Superior temporal gyrus (tissue), 1 donor: ENCODE measurements around the gene SLC50A1.
A peak's percentile ranks its signal among the peaks of the same experiment; 100 is the strongest.
"Not testable (repeated sequence)": the region's sequence is repeated elsewhere in the genome, so short reads cannot be mapped to it uniquely, and the experiment has no call there.

Experiments
- DNase-seq: peaks from one replicate; pipeline ENCODE4 v3.0.0-alpha.2; 2016; ENCODE audit errors: extremely low spot score

SLC50A1 gene

GRCh38 chr1:155116113-155116764 is 19.4 kb upstream of the SLC50A1 start:
- DNase-seq: no peak

DNA sequence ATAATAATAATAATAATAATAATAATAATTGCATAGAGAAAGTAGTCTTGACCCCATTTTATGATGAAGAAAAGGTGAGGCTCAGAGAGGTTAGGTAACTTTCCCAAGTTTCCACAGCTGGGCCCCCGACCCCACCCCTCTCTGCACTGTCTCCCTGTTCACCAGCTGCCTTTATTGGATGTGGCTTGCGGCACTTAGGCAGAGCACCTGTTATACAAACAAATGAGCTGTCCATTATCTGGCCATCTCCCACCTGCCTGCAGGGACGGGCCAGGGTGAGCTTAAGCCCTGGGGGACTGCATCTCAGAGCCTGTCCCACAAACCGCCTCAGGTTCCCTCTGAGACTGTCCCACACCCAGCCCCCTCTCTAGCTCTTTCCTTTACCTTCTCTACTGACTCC is 18.0 kb upstream of the SLC50A1 start:
- DNase-seq: no peak

GRCh38 chr1:155118090-155118489 is 17.6 kb upstream of the SLC50A1 start:
- DNase-seq: not testable (repeated sequence)

DNA sequence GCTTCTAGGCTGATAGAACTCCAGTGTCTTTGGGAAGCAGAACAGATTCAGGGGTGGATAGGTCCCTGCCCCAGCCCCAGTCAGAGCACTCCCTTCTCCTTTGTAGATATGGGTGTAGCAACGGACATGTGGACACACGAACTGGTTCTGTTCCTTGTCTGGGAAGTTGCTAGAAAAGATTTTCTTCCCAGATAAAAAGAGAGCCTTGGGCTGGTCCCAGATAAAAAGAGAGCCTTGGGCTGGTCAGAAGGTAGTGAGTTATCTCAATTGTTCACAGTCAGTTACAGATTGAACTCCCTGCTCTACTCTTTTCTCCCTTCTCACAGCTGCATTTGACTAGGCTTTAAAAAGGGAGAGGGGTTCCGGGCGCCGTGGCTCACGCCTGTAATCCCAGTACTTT is 15.4 kb upstream of the SLC50A1 start:
- DNase-seq: no peak

DNA sequence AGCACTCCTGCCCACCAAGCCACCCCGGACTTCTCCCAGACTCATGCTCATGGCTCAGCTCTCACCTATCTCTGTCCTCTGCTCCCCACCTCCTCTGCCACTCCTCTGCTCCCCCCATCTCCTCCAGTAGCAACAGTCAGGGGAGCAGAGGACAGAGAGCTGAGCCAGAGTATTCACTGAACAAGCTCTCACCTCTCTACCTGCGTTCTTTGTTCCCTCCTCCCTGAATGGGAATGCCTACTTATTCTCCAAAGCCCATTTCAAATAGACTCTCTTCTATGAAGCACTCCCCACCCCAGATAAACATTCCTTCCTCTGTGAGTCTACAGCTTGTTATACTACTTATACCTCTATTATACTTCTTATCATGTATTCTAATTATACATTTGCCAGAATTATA is 14.4 kb upstream of the SLC50A1 start:
- no peak for DNase-seq

DNA sequence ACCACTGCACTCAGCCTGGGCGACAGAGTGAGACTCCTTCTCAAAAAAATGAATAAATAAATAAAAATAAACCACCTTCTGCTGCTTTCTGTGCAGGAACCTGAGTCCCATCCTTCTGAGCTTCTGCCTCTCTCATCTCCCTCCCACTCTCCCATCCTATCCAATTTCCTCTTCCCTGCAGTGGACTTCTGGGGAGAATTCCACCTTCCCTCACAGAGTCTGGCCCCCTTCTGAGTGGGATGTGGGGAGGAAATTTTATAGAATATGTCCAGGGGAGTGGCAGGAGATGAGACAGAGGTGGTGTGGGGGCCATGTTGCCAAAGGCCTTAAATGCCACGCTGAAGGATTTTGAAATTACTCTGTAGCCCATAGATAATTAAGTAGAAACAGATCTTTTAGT is 13.3 kb upstream of the SLC50A1 start:
- DNase-seq: no peak

GRCh38 chr1:155123801-155124200 is 11.9 kb upstream of the SLC50A1 start:
- peak; percentile 9 for DNase-seq

- peak; percentile 16 for DNase-seq
These were observed 10.9 kb upstream of the SLC50A1 start for GRCh38 chr1:155124503-155125463.

GRCh38 chr1:155125511-155125945 is 10.1 kb upstream of the SLC50A1 start:
- peak; percentile 41 for DNase-seq

DNA sequence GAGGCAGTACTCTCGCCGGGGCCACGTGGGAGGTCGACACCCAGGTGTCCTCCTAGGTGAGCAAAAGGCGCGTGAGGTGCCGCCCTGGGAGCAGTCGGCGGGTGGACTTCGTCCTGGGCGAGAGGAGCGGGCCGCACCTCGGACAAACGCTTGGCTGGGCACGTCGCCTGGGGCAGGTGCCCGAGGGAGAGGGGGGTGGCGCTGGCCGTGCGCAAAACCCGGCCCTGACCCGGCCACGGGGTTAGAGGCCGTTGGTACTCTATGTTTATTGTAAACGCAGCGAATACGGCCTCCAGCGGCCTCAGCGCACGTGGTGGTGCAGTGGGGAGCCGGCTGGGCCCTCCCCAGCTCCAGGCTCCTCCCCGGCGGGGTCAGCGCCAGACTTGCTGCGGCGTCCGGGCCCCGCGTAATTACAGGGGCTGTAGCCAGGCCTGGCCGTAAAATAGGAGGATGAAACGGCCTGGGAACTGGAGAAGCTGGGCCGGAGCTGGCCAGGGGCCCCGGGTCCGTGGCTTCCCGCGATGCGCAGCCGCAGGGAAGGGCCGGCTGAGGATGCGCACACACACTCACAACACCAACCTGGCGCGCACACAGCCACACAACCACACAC is 9.6 kb upstream of the SLC50A1 start:
- peak; percentile 83 for DNase-seq

GRCh38 chr1:155126556-155127104 is 9.0 kb upstream of the SLC50A1 start:
- DNase-seq: no peak

DNA sequence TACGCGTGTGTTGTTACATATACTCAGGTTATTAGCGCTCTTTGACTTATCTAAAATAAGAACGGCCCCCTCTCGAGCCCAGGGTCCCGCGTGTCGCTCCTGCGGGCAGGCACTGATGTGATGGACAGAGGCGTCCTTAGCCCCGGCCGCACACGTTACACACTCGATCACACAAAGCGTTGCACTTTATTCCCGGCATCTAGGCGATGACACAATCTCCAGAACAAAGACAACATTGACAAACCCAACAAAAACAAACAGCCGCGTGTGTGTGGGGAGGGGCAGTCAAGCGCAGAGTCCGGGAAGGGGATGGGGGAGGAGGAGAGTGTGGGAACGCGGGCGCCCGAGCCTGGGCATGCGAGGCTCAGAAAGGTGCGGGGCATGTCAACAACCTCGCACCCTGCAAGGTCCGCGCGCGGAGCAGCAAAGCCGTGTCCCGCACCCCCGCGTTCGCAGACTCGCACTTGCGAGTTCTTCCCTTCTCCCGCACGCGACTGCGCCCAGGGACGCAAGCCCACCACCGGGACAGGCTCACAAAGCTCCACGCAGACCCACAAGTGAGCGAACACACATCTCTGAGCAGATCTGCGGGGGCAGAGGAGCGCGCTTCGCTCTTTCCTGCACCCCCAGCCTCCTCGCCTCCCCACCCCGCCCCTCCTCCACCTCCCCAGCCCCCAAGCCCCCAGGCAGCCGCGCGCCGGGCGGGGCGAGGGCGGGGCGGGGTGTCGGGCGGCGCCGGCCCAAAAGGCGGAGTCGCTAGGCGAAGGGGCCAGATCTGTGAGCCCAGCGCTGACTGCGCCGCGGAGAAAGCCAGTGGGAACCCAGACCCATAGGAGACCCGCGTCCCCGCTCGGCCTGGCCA is 8.3 kb upstream of the SLC50A1 start, which contains the start of gene EFNA1:
Gene EFNA1, plus strand, starts transcription at position 772 of the 862 bp plus-strand sequence. CDS start 102 bp downstream, outside the sequence.
- DNase-seq: peak; percentile 97

DNA sequence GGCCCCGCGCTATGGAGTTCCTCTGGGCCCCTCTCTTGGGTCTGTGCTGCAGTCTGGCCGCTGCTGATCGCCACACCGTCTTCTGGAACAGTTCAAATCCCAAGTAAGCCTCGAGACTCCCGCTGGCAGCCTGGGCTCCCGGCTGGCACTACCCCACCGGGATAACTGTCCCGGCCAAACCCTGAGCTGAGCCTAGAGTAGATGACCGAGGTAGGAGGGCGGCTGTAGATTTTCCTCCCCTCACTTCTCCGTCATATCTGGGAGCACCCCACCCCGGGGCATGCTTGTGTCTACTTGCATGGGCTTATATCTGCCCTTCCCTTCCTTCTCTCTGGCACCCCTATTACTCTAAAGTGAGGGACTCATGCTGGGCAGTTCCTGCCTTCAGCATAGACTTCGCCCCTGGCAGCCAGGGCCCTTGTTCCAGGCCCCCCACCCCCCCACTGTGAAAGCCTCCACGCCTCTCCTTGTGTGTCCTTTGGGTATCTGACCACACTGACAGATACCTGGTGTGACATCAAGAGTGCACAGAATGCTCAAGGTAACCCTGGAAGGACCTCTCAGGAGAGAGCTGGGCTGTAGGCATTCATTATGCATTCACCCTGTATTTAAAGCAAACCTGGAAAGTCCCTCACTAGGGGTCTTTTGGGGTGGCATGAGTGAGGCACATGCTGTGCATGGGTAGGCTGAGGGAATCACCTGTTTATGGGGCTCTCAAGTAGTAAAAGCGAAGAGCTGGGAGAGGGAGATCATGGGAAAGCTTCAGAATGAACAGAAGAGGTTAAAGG is 7.5 kb upstream of the SLC50A1 start:
- DNase-seq: peak; percentile 23

- DNase-seq: peak; percentile 66
These were observed 6.7 kb upstream of the SLC50A1 start for GRCh38 chr1:155128755-155129473.

- no peak for DNase-seq
These were observed 5.2 kb upstream of the SLC50A1 start for GRCh38 chr1:155130272-155131006.

DNA sequence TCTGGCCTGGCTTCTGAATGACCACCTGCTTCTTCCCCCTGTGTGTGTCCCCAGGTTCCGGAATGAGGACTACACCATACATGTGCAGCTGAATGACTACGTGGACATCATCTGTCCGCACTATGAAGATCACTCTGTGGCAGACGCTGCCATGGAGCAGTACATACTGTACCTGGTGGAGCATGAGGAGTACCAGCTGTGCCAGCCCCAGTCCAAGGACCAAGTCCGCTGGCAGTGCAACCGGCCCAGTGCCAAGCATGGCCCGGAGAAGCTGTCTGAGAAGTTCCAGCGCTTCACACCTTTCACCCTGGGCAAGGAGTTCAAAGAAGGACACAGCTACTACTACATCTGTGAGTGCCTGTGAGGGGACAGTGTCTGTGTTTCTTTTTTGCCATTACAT is 4.4 kb upstream of the SLC50A1 start:
- no peak for DNase-seq

DNA sequence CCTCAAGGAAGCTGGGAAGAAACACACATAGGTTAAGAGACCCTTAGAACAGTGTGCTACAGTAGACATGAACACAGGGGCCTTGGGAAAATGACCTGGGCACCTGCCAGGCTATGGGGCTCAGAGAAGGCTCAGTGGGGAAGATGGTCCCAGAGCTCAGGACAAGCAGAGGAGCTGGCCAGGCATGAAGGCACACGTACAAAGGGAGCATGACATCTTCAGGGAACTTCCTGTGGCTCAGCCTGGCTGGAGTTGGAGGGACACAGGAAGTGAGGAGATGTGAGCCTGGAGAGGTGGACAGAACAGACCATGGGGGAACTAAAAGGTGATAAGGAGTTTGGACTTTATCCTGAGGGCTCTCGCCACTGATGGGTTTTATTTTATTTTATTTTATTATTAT is 3.8 kb upstream of the SLC50A1 start:
- no peak for DNase-seq

GRCh38 chr1:155133799-155134281 is 1.8 kb upstream of the SLC50A1 start:
- DNase-seq: no peak

GRCh38 chr1:155134322-155134721 is 1.3 kb upstream of the SLC50A1 start:
- DNase-seq: no peak
